Tibial nerve (tissue), 4 donors: ENCODE data around the gene PMPCA.

Experiments used
- EP300 ChIP-seq, 2 donors: sonication (generic); formaldehyde crosslinking; IDR thresholded peaks; one replicate each; pipeline ENCODE4 v1.6.1; 2017; ENCODE audit warnings: antibody characterized with exemption in 2 of 2, mild to moderate bottlenecking in 1 of 2
- POLR2A ChIP-seq, 2 donors: fragments of 450-650 bp; IDR thresholded peaks; one replicate each; pipeline ENCODE4 v1.6.1; 2017; ENCODE audit warnings: antibody characterized with exemption in 2 of 2, mild to moderate bottlenecking in 2 of 2, moderate library complexity in 2 of 2
- TF ChIP-seq, protein P1 (sequence below), 5 experiments: fragments of 200-600 bp in 3 of 5; fragments of 450-650 bp in 2 of 5; sonication (generic) in 3 of 5; IDR thresholded peaks; one replicate each; pipeline ENCODE4 v1.5.1; 2016 to 2019; ENCODE audit warnings: antibody characterized with exemption in 5 of 5, mild to moderate bottlenecking in 3 of 5, moderate library complexity in 2 of 5

DNA sequence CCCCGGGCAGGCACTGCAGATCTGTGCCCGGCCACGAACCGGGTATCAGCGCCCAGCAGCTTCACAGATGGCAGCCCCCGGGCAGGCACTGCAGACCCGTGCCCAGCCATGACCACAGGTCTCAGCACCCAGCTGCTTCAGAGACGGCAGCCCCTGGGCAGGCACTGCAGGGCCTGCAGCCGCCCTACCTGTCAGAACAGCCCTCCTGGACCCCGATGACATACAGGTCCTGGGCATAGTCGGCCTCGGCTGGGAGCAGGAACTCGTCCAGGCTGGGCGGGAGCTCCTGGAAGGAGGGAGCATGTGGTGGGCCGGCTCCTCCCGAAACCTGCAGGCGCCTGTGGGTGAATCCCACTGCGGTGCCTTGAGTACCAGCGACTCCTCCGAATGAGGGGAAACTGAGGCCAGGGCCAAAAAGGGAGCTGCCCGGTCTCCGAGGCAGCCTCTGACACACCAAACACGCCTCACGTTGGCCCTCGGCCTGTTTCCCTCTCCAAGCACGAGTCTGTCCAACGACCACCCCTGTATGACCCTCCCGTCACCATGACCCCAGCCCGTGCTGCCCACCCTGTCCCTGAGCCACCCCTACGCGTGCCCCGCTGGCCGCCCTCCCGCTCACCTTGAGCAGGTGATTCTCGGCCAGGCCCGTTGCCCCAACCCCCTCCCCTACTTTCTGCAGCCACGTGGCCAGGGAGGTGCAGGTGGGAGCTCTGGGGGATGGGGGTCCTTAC is 23.6 kb downstream of the PMPCA start:
- TF ChIP-seq, protein P1, sequence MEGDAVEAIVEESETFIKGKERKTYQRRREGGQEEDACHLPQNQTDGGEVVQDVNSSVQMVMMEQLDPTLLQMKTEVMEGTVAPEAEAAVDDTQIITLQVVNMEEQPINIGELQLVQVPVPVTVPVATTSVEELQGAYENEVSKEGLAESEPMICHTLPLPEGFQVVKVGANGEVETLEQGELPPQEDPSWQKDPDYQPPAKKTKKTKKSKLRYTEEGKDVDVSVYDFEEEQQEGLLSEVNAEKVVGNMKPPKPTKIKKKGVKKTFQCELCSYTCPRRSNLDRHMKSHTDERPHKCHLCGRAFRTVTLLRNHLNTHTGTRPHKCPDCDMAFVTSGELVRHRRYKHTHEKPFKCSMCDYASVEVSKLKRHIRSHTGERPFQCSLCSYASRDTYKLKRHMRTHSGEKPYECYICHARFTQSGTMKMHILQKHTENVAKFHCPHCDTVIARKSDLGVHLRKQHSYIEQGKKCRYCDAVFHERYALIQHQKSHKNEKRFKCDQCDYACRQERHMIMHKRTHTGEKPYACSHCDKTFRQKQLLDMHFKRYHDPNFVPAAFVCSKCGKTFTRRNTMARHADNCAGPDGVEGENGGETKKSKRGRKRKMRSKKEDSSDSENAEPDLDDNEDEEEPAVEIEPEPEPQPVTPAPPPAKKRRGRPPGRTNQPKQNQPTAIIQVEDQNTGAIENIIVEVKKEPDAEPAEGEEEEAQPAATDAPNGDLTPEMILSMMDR (IDR thresholded peaks at IDR 0.05): no peak
- TF ChIP-seq POLR2A (IDR thresholded peaks at IDR 0.05) (no peak), EP300 (IDR thresholded peaks at IDR 0.05) (no peak)
